HG02870 (cell line): ENCODE results near the gene CERS6.
A peak's percentile ranks its signal among the peaks of the same experiment; 100 is the strongest.

Experiments used
- ATAC-seq: cut with Tn5 transposase; IDR thresholded peaks from one replicate; pipeline ENCODE4 v1.9.1; 2021; ENCODE audit warnings: mild to moderate bottlenecking, moderate library complexity; ENCODE audit not compliant: unreplicated experiment

The CERS6 gene

DNA sequence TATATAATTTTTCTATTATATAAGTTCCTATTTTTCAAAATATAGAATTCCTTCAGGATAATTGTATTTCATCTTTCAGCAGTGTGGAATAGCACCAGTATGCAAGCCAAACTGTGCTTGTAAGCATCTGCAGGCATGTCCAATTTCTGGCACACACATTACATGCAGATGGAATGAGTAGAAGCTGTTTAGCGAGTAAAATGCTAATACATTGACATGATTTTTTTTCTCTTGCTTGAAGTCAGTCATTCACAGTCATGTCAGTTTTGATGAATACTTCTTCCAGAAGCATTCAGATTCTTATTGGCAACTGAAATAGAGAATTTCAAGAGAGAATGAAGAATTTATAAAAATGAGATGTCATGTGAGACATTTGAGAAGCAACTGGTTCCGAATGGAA lies 109.4 kb downstream of the CERS6 start:
- ATAC-seq: no peak

- no peak for ATAC-seq
These were observed 111.0 kb downstream of the CERS6 start for GRCh38 chr2:168566974-168567665.

GRCh38 chr2:168567836-168568235 lies 111.8 kb downstream of the CERS6 start:
- ATAC-seq: no peak

DNA sequence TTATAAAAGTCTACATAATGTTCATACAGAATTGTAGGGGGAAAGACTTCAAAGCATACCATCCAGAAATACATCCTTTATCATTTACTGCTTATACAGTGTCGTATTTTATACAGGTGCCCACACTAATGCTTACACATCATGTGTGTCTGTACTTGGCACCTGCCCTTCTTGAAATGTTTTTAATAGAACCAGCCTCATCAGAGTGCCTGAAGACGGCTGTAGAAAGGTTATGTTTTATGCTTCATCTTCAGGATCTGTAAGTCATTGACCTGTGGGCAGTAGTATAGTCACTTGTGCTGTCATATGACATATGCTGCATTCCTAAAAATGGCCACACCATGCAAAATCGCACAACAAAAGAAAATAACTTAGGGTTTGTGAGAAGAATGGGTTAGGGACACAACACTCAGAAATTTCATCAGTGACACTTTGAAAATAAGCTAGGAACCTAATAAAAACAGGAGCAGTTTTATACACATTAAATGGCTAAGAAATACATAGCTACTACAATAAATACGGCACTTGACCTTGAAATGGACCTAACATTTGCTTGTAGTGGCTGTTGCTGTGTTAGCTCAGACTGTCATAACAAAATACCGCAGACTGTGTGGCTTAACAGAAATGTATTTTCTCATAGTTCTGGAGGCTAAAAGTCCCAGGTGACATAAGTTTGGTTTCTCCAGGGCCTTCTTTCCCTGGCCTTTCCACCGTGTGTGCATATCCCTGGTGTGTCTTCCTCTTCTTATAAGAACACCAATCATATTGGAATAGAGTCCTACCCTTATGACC lies 112.6 kb downstream of the CERS6 start:
- no peak for ATAC-seq

GRCh38 chr2:168571061-168571460 lies 115.0 kb downstream of the CERS6 start:
- ATAC-seq: no peak

DNA sequence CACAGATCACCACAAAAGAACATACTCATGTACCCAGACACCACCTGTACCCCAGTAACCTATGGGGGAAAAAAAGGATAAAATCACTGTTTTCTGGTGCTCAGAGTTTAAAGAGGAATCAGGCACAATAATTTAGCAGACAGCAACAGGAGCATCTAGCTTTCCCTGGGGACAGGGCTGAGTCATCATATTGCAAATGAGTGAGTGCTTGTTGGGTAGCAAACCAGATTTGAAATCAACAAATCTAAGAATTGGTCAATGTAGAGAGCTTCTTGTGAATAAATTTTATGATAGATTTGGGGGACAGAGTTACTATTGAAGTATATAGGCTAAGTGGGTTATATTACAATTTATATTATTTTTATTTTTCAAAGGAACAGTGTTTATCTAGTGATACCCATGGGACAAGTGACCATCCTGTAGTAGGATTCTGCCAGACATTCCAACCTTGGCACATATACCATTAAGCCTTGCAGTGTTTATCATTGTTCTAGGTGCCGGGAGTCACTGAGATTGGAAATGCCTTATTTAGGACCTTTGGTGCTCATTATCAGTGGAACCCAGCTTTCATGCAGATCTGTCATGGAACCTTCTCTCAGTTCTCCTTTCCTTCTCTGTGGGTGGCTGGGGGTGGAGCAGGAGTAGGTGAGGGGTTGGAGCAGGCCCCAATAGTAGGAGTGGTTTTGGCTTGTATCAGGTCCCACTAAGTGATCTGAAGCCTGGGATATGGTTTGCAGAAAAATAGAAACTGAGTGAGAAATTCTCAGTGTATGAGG lies 117.2 kb downstream of the CERS6 start:
- no peak for ATAC-seq

DNA sequence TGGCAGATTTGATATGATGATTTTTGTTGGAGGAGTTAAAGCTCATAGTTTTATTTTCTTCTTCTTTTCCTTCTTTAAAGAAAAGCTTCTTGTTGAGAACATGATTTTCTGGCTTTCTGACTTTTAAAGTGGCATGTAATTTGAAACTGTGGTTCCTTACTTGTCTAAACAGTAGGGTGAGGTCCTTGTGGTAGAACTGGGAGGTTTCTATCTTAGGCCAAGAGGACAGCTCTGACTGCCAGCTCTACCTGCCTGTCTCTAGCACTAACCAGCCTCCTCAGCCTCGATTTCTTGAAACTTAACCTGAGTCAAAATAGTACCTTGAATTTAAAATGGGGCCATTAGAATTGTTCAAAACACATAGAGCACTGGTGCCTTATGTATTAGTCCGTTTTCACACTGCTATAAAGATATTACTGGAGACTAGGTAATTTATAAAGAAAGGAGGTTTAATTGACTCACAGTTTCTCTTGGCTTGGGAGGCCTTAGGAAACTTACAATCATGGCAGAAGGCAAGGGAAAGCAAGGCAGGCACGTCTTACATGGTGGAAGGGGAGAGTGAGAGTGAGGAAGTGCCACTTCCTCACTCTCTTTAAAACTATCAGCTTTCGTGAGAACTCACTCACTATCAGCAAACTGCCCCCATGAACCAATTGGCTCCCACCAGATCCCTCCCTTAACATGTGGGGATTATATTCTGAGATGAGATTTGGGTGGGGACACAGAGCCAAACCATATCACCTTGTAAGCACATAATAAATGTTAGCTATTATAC lies 119.0 kb downstream of the CERS6 start:
- ATAC-seq: no peak

- ATAC-seq: no peak
These were observed 121.8 kb downstream of the CERS6 start for GRCh38 chr2:168577885-168578284.

- no peak for ATAC-seq
These were observed 127.1 kb downstream of the CERS6 start for GRCh38 chr2:168583064-168583709.

DNA sequence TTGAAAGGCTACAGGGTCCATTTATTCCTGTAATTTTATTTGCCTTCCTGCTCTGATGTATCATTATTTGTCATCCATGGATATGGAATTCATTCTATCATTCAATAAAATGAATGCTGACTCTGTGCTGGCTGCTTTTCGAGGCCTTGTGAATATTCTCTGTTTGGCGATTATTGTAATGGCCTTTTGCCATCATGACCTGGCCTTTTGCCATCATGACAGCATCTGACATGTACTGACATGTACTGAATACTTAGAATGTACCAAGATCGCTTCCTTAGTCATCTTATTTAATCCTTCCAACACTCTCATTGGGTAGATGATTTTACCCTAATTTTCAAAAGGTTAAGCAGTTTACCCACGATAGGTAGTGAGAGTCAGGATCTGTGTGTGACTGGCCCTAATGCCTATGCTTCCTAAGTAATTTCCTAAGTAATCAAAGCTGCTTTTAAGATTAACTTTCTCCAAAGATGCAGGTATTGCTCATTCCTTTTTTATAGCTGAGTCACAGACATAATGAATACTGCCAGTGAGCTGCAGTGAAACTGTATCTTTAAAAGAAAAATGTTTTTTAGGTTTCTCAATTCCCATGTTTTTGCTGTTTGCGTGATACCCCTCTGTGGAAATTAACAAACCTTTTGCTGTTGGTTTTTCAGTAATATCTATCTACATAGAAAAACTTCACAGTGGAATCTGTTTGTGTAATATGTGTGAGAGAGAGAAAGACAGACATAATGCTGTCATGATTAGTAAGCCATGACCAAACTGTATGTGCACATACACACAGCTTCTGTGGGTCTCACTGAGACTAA lies 127.8 kb downstream of the CERS6 start:
- no peak for ATAC-seq

DNA sequence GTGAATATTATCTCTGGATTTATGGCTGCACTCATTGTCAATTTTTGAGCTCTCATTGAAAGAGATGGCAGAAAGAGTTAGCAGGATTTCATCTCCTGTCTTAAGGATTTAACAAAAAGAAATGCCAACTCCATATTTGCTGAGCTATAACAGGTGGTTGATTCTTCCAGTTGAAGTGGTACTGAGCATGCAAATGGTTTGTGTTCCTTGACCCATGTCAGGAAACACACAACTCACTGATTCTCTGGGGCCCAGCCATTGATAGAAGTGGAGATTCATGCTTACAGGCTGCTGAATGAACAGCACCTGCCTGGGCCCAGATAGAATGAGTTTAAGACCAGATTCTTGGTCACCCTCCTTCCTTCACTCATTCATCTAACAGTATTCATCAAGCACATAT lies 128.8 kb downstream of the CERS6 start:
- ATAC-seq: no peak

DNA sequence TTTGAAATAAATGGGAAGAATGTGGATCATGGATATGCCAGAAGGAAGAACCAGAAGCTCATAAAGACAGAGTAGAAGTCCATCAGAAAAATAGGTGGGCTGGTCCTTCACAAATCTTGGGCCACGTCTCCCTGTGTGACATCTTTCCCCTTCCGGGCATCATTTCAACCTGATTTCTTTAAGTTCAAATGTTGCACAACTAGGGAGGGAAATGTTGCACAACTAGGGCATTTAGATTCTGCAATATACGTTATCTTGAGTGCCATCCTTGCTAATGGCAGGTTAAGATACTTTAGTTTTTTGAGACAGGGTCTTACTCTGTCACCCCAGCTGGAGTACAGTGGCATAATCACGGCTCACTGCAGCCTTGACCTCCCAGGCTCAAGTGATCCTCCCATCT lies 129.6 kb downstream of the CERS6 start:
- ATAC-seq: no peak

- no peak for ATAC-seq
These were observed 131.2 kb downstream of the CERS6 start for GRCh38 chr2:168587307-168587706.

- ATAC-seq: no peak
These were observed 133.5 kb downstream of the CERS6 start for GRCh38 chr2:168589236-168590211.

- no peak for ATAC-seq
These were observed 136.2 kb downstream of the CERS6 start for GRCh38 chr2:168592181-168592831.

GRCh38 chr2:168593713-168594112 lies 137.6 kb downstream of the CERS6 start:
- ATAC-seq: peak; percentile 41

DNA sequence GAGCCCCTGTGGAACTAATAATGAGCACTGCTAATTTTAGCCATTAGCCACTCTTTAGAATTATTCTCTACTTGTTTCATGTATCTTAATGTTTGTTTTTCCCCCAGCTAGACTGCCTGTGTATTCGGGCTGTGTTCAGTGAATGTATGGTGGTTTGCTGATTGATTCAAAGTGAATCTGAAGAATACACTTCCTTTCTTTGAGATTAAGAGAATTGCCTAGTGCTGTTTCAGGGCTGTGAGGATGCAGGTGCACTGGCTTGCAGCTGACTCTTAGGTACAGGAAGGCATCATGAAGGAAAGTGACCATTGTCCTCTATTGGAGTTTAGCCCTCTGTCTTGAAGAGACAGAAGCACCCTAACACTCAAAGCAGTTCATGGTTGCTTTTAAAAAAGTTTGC lies 138.7 kb downstream of the CERS6 start:
- ATAC-seq: peak; percentile 74
